ENCODE measurements around the gene CDK14.

The CDK14 gene

DNA sequence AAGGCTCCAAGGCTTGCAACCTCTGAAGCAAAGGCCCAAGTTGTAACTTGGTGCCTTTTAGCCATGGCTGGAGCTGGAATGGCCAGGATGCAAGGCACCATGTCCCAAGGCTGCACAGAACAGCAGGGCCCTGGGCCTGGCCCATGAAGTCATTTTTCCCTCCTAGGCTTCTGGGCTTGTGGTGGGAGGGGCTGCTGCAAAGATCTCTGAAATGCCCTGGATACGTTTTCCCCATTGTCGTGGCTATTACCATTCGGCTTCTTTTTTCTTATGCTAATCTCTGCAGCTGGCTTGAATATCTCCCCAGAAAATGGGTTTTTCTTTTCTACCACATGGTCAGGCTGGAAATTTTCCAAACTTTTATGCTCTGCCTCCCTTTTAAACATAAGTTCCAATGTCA is 234.2 kb downstream of the CDK14 start:
- no peak for TF ChIP-seq EZH2 (IDR thresholded peaks at IDR 0.05; ENCODE audit: borderline replicate concordance, low read length)
- no peak for TF ChIP-seq CTCF (IDR thresholded peaks at IDR 0.05; ENCODE audit: low read length)
- Histone ChIP-seq H3K27ac (ENCODE audit: low read depth, low read length, poor library complexity, severe bottlenecking) (no peak overlapping the region), H3F3A (ENCODE audit: insufficient read depth, low read length) (no peaks in the 10 kb centered on the region), H3K79me2 (ENCODE audit: insufficient read depth, low read length) (peaks cover 29% of the 10 kb centered on the region), H3K4me2 (ENCODE audit: low read length) (no peak overlapping the region), H3K36me3 (ENCODE audit: insufficient read depth, low read length) (peaks cover 60% of the 10 kb centered on the region), H3K4me1 (ENCODE audit: insufficient read depth, low read length, severe bottlenecking) (no peaks in the 10 kb centered on the region), H4K20me1 (ENCODE audit: insufficient read depth, low read length) (no peaks in the 10 kb centered on the region), H2AFZ (ENCODE audit: low read length) (no peak overlapping the region), H3K9me3 (ENCODE audit: low read length) (peaks cover 21% of the 10 kb centered on the region), H3K4me3 (ENCODE audit: low read depth, low read length, poor library complexity, severe bottlenecking) (no peak overlapping the region), H3K27me3 (ENCODE audit: insufficient read depth, low read length) (no peaks in the 10 kb centered on the region), H3K9ac (ENCODE audit: low read length) (no peak overlapping the region), H3K9me2 (ENCODE audit: low read depth, low read length) (no peaks in the 10 kb centered on the region)

- H3K27ac ChIP-seq (ENCODE audit: low read depth, low read length, poor library complexity, severe bottlenecking): no peak overlapping the region
- H3K27me3 ChIP-seq (ENCODE audit: insufficient read depth, low read length): no peaks in the 10 kb centered on the region
- H3K9ac ChIP-seq (ENCODE audit: low read length): no peak overlapping the region
- no peak overlapping the region for H3K4me2 ChIP-seq (ENCODE audit: low read length)
- H2AFZ ChIP-seq (ENCODE audit: low read length): no peak overlapping the region
- peaks cover 61% of the 10 kb centered on the region for H3K36me3 ChIP-seq (ENCODE audit: insufficient read depth, low read length)
- H3K79me2 ChIP-seq (ENCODE audit: insufficient read depth, low read length): peaks cover 23% of the 10 kb centered on the region
- no peaks in the 10 kb centered on the region for H4K20me1 ChIP-seq (ENCODE audit: insufficient read depth, low read length)
- no peaks in the 10 kb centered on the region for H3K4me1 ChIP-seq (ENCODE audit: insufficient read depth, low read length, severe bottlenecking)
- H3K9me3 ChIP-seq (ENCODE audit: low read length): peaks cover 18% of the 10 kb centered on the region
- H3K9me2 ChIP-seq (ENCODE audit: low read depth, low read length): no peaks in the 10 kb centered on the region
- no peaks in the 10 kb centered on the region for H3F3A ChIP-seq (ENCODE audit: insufficient read depth, low read length)
- no peak overlapping the region for H3K4me3 ChIP-seq (ENCODE audit: low read depth, low read length, poor library complexity, severe bottlenecking)
- no peak for TF ChIP-seq EZH2 (IDR thresholded peaks at IDR 0.05; ENCODE audit: borderline replicate concordance, low read length)
- TF ChIP-seq CTCF (IDR thresholded peaks at IDR 0.05; ENCODE audit: low read length): no peak
Observed at GRCh38 chr7:90832726-90833125, 236.6 kb downstream of the CDK14 start.

DNA sequence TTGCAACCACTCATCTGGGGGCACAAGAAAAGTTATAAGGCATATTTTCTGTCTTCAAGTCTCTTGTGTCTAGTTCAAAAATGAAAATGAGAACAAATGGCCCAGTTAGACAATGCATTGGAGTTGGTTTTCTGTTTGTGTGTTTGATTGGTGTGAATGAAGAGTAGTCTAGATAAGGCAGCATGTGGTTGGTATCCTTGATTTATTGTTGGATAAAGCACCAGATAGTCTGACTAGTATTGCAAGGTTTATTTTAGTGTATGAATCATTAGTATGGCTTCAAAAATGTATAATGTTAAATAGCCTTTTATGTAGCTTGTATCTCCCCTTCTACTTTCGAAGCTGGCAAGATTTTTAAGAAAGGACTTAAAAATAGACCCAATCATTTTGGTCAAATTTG is 237.3 kb downstream of the CDK14 start:
- H3K4me1 ChIP-seq (ENCODE audit: insufficient read depth, low read length, severe bottlenecking): no peaks in the 10 kb centered on the region
- no peaks in the 10 kb centered on the region for H3K27me3 ChIP-seq (ENCODE audit: insufficient read depth, low read length)
- no peaks in the 10 kb centered on the region for H3F3A ChIP-seq (ENCODE audit: insufficient read depth, low read length)
- H3K9me2 ChIP-seq (ENCODE audit: low read depth, low read length): no peaks in the 10 kb centered on the region
- no peak for TF ChIP-seq EZH2 (IDR thresholded peaks at IDR 0.05; ENCODE audit: borderline replicate concordance, low read length)
- no peak for TF ChIP-seq CTCF (IDR thresholded peaks at IDR 0.05; ENCODE audit: low read length)
- H3K79me2 ChIP-seq (ENCODE audit: insufficient read depth, low read length): peaks cover 16% of the 10 kb centered on the region
- no peak overlapping the region for H2AFZ ChIP-seq (ENCODE audit: low read length)
- H3K4me3 ChIP-seq (ENCODE audit: low read depth, low read length, poor library complexity, severe bottlenecking): no peak overlapping the region
- no peak overlapping the region for H3K9ac ChIP-seq (ENCODE audit: low read length)
- H3K9me3 ChIP-seq (ENCODE audit: low read length): peaks cover 15% of the 10 kb centered on the region
- no peak overlapping the region for H3K27ac ChIP-seq (ENCODE audit: low read depth, low read length, poor library complexity, severe bottlenecking)
- H3K36me3 ChIP-seq (ENCODE audit: insufficient read depth, low read length): peaks cover 56% of the 10 kb centered on the region
- H3K4me2 ChIP-seq (ENCODE audit: low read length): no peak overlapping the region
- no peaks in the 10 kb centered on the region for H4K20me1 ChIP-seq (ENCODE audit: insufficient read depth, low read length)
